ENCODE measurements around the gene TCEA2. TPM values are rescaled to one million over a fixed set of nuclear protein-coding genes. Genes with fewer than 3 reads are reported as not detected.

Gene TCEA2
- total and polyA plus RNA-seq, 7 donors = 2.1 to 50.5 (median 41.7) TPM

GRCh38 chr20:64038565-64039292 is 24.3 kb upstream of the TCEA2 start:
- peak; percentile 80 for DNase-seq
- Histone ChIP-seq H3K9me3 (no peaks in the 10 kb centered on the region), H3K4me3 (peak overlapping the region; percentile 17 to 54 (median 47)), H3K27ac (peak overlapping the region in 3 of 4 donors; percentile 38 to 58 (median 58)), H3K4me1 (peaks cover 0 to 40% (median 33%) of the 10 kb centered on the region in 4 donors), H3K27me3 (peaks cover 44 to 73% (median 69%) of the 10 kb centered on the region in 3 donors), H3K36me3 (peaks cover 0 to 19% (median 2%) of the 10 kb centered on the region in 4 donors)
- TF ChIP-seq EP300 (IDR thresholded peaks at IDR 0.05) (no peak), CTCF (IDR thresholded peaks at IDR 0.05) (peak; percentile 42 to 69 (median 66))
- WGBS, 2 donors = 0 to 1% methylated on average over 91 of the region's 91 CpGs
- intact Hi-C loops (cut with DNase I) = loop anchor here (2.0 kb wide), 1 partner anchor 82 kb away; no protein-coding TSS in a partner anchor

- intact Hi-C loops (cut with DNase I) = loop anchor here (2.0 kb wide), 1 partner anchor 81 kb away; no protein-coding TSS in a partner anchor
- no peak for DNase-seq
- peaks cover 44 to 81% (median 74%) of the 10 kb centered on the region in 3 donors for H3K27me3 ChIP-seq
- 7 to 21% methylated on average over 17 of the region's 17 CpGs for WGBS, 2 donors
- H3K36me3 ChIP-seq = peaks cover 0 to 11% (median 0%) of the 10 kb centered on the region in 4 donors
- H3K27ac ChIP-seq = peak overlapping the region in 1 of 4 donors; percentile 0
- no peaks in the 10 kb centered on the region for H3K9me3 ChIP-seq
- TF ChIP-seq CTCF (IDR thresholded peaks at IDR 0.05) = no peak
- no peak for TF ChIP-seq EP300 (IDR thresholded peaks at IDR 0.05)
- no peak for TF ChIP-seq POLR2AphosphoS5 (IDR thresholded peaks at IDR 0.05)
- no peak for TF ChIP-seq POLR2A (IDR thresholded peaks at IDR 0.05)
- peaks cover 0 to 40% (median 33%) of the 10 kb centered on the region in 4 donors for H3K4me1 ChIP-seq
- peak overlapping the region in 3 of 4 donors; percentile 42 to 54 (median 52) for H3K4me3 ChIP-seq
Measured at GRCh38 chr20:64039293-64040160, 23.5 kb upstream of the TCEA2 start.

- TF ChIP-seq POLR2A (IDR thresholded peaks at IDR 0.05) = no peak
- no peak for TF ChIP-seq CTCF (IDR thresholded peaks at IDR 0.05)
- no peak for TF ChIP-seq POLR2AphosphoS5 (IDR thresholded peaks at IDR 0.05)
- TF ChIP-seq EP300 (IDR thresholded peaks at IDR 0.05) = no peak
- Histone ChIP-seq H3K36me3 (peaks cover 0 to 2% (median 0%) of the 10 kb centered on the region in 4 donors), H3K4me3 (no peak overlapping the region), H3K27me3 (peaks cover 44 to 90% (median 84%) of the 10 kb centered on the region in 3 donors), H3K9me3 (no peaks in the 10 kb centered on the region), H3K27ac (peak overlapping the region in 1 of 4 donors; percentile 12), H3K4me1 (peaks cover 0 to 40% (median 33%) of the 10 kb centered on the region in 4 donors)
- intact Hi-C loops (cut with DNase I) = no loop called here
- 70 to 72% methylated on average over 12 of the region's 12 CpGs for WGBS, 2 donors
- no peak for DNase-seq
Measured at GRCh38 chr20:64040231-64041039, 22.6 kb upstream of the TCEA2 start.

DNA sequence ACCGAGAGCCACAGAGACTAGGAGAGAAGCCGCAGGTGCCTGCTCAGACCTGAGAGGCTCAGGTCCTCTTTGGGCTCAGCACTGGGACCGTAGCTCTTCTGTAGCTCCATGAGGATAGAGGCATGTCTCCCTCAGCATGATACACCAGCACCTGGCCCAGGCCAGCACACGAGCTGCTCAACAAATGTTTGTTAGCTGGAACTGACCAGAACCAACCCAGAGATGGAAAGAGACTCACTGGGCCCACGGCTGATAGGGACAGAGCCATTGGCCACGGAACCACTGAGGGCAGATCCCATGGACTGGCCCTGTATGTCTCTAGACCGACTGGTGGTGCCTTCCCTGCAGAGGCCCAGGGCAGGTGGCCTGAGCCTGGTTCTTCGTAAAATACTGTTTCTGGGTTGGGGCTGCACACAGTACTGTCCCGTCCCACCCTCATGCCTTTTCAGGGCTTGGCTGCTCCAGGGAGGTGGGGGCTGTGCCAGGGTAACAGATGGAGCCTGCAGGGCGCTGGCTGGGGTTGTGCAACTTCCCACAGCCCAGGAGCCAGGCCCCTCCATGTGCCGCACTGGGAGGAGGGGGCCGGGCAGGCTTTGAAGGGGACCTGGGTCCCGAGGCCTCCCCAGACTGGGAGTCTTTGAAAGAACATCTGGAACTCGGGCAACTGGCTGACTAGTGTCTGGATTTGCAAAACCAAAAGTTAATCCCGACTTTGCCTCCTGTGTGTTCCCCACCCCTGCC is 21.8 kb upstream of the TCEA2 start:
- intact Hi-C loops (cut with DNase I) = no loop called here
- DNase-seq = no peak
- TF ChIP-seq CTCF (IDR thresholded peaks at IDR 0.05) (no peak), POLR2A (IDR thresholded peaks at IDR 0.05) (no peak), POLR2AphosphoS5 (IDR thresholded peaks at IDR 0.05) (no peak), EP300 (IDR thresholded peaks at IDR 0.05) (no peak)
- H3K27ac ChIP-seq = peak overlapping the region in 3 of 4 donors; percentile 48 to 69 (median 51)
- H3K9me3 ChIP-seq = no peaks in the 10 kb centered on the region
- H3K4me1 ChIP-seq = peaks cover 0 to 40% (median 33%) of the 10 kb centered on the region in 4 donors
- 53 to 59% methylated on average over 15 of the region's 15 CpGs for WGBS, 2 donors
- H3K27me3 ChIP-seq = peaks cover 44 to 98% (median 91%) of the 10 kb centered on the region in 3 donors
- no peaks in the 10 kb centered on the region for H3K36me3 ChIP-seq
- peak overlapping the region in 1 of 4 donors; percentile 45 for H3K4me3 ChIP-seq

Data from sigmoid colon (tissue), 7 donors.